Tibial nerve (tissue), 4 donors: Measurements from ENCODE around the gene PHACTR4. TPM values are rescaled to one million over a fixed set of nuclear protein-coding genes. Genes with fewer than 3 reads are reported as not detected.
A peak's percentile ranks its signal among the peaks of the same experiment; 100 is the strongest.
"Not testable (repeated sequence)": the region's sequence is repeated elsewhere in the genome, so short reads cannot be mapped to it uniquely, and the experiment has no call there.

Experiments used
- DNase-seq, 2 donors: peaks; one replicate each; pipeline ENCODE4 v3.0.0-alpha.2; 2019; ENCODE audit warnings: low spot score in 2 of 2
- H3K27ac ChIP-seq, 4 donors: fragments of 200-600 bp; sonication (generic) in 3 of 4; one replicate each; pipeline ENCODE4 v1.5.1; 2017 to 2019; ENCODE audit warnings: mild to moderate bottlenecking in 1 of 4
- H3K27me3 ChIP-seq, 2 donors: fragments of 200-600 bp; sonication (generic) in 1 of 2; one replicate each; pipeline versions ENCODE4 v1.5.1 to v1.6.0; 2017 to 2019
- H3K36me3 ChIP-seq, 3 donors: fragments of 200-600 bp; sonication (generic); one replicate each; pipeline ENCODE4 v1.5.1; 2018 to 2019
- H3K4me1 ChIP-seq, 4 donors: fragments of 200-600 bp; sonication (generic) in 3 of 4; one replicate each; pipeline ENCODE4 v1.5.1; 2017 to 2019
- H3K4me3 ChIP-seq, 4 donors: fragments of 200-600 bp; sonication (generic) in 3 of 4; one replicate each; pipeline ENCODE4 v1.5.1; 2017 to 2019; ENCODE audit warnings: mild to moderate bottlenecking in 1 of 4, moderate library complexity in 1 of 4
- H3K9me3 ChIP-seq, 4 donors: fragments of 200-600 bp; sonication (generic) in 3 of 4; one replicate each; pipeline ENCODE4 v1.5.1; 2017 to 2019
- CTCF ChIP-seq, 5 experiments: fragments of 200-600 bp in 3 of 5; fragments of 450-650 bp in 2 of 5; sonication (generic) in 3 of 5; IDR thresholded peaks; one replicate each; pipeline ENCODE4 v1.5.1; 2016 to 2019; ENCODE audit warnings: antibody characterized with exemption in 5 of 5, mild to moderate bottlenecking in 3 of 5, moderate library complexity in 2 of 5
- EP300 ChIP-seq, 2 donors: sonication (generic); formaldehyde crosslinking; IDR thresholded peaks; one replicate each; pipeline ENCODE4 v1.6.1; 2017; ENCODE audit warnings: antibody characterized with exemption in 2 of 2, mild to moderate bottlenecking in 1 of 2
- POLR2A ChIP-seq, 2 donors: fragments of 450-650 bp; IDR thresholded peaks; one replicate each; pipeline ENCODE4 v1.6.1; 2017; ENCODE audit warnings: antibody characterized with exemption in 2 of 2, mild to moderate bottlenecking in 2 of 2, moderate library complexity in 2 of 2
- WGBS, 2 donors: methylation state at CpG; one replicate each; pipeline ENCODE4 v1.1.5; 2018; 5-methylcytosine and 5-hydroxymethylcytosine counted together
- total RNA-seq, 4 donors: library from RNA; depleted of rRNA; stranded (reverse); fragments of >200 nt; gene quantifications; one replicate each; pipeline ENCODE4 v1.1.0, GENCODE V29; 2016

PHACTR4 gene
- total RNA-seq, 4 donors from 2014 or later: 25.1 to 38.7 (median 33.6) TPM

GRCh38 chr1:28371010-28371377, 1.5 kb downstream of the PHACTR4 start:
- 80% methylated on average over 5 of the region's 5 CpGs for WGBS, 2 donors
- TF ChIP-seq EP300 (IDR thresholded peaks at IDR 0.05) (no peak), POLR2A (IDR thresholded peaks at IDR 0.05) (no peak), CTCF (IDR thresholded peaks at IDR 0.05) (no peak)
- Histone ChIP-seq H3K4me1 (peaks cover 0 to 39% (median 7%) of the 10 kb centered on the region in 4 donors), H3K36me3 (no peaks in the 10 kb centered on the region), H3K4me3 (peak overlapping the region in 1 of 4 donors; percentile 95), H3K9me3 (no peaks in the 10 kb centered on the region), H3K27ac (no peak overlapping the region), H3K27me3 (no peaks in the 10 kb centered on the region)
- DNase-seq: no peak

- H3K9me3 ChIP-seq, DNase-seq, H3K36me3 ChIP-seq, H3K27me3 ChIP-seq, H3K27ac ChIP-seq, H3K4me3 ChIP-seq: not testable (repeated sequence)
- H3K4me1 ChIP-seq: peaks cover 0 to 39% (median 9%) of the 10 kb centered on the region in 4 donors
- WGBS, 2 donors: 77 to 83% methylated on average over 7 of the region's 7 CpGs
Measured at GRCh38 chr1:28373450-28373849, 3.9 kb downstream of the PHACTR4 start.

- WGBS, 2 donors: 78 to 79% methylated on average over 2 of the region's 2 CpGs
- no peaks in the 10 kb centered on the region for H3K9me3 ChIP-seq
- H3K27ac ChIP-seq: no peak overlapping the region
- no peaks in the 10 kb centered on the region for H3K36me3 ChIP-seq
- no peak for DNase-seq
- no peak overlapping the region for H3K4me3 ChIP-seq
- H3K4me1 ChIP-seq: peaks cover 0 to 34% (median 9%) of the 10 kb centered on the region in 4 donors
- H3K27me3 ChIP-seq: no peaks in the 10 kb centered on the region
- no peak for TF ChIP-seq POLR2A (IDR thresholded peaks at IDR 0.05)
- TF ChIP-seq CTCF (IDR thresholded peaks at IDR 0.05): no peak
- TF ChIP-seq EP300 (IDR thresholded peaks at IDR 0.05): no peak
Measured at GRCh38 chr1:28374297-28374696, 4.8 kb downstream of the PHACTR4 start.

- not testable (repeated sequence) for H3K4me3 ChIP-seq, H3K36me3 ChIP-seq, H3K27ac ChIP-seq, DNase-seq, H3K9me3 ChIP-seq, H3K27me3 ChIP-seq
- 93 to 94% methylated on average over 11 of the region's 11 CpGs for WGBS, 2 donors
- H3K4me1 ChIP-seq: peaks cover 0 to 30% (median 9%) of the 10 kb centered on the region in 4 donors
Measured at GRCh38 chr1:28375598-28375997, 6.1 kb downstream of the PHACTR4 start.

- not testable (repeated sequence) for H3K27me3 ChIP-seq, H3K9me3 ChIP-seq, DNase-seq, H3K36me3 ChIP-seq, H3K4me3 ChIP-seq, H3K27ac ChIP-seq
- peaks cover 0 to 24% (median 6%) of the 10 kb centered on the region in 4 donors for H3K4me1 ChIP-seq
- 96 to 98% methylated on average over 2 of the region's 2 CpGs for WGBS, 2 donors
Measured at GRCh38 chr1:28376195-28376594, 6.7 kb downstream of the PHACTR4 start.

GRCh38 chr1:28378906-28379305, 9.4 kb downstream of the PHACTR4 start:
- peaks cover 0 to 8% (median 2%) of the 10 kb centered on the region in 4 donors for H3K4me1 ChIP-seq
- no peaks in the 10 kb centered on the region for H3K9me3 ChIP-seq
- no peak overlapping the region for H3K27ac ChIP-seq
- no peak for DNase-seq
- H3K4me3 ChIP-seq: no peak overlapping the region
- H3K27me3 ChIP-seq: no peaks in the 10 kb centered on the region
- 95 to 99% methylated on average over 5 of the region's 5 CpGs for WGBS, 2 donors
- H3K36me3 ChIP-seq: no peaks in the 10 kb centered on the region
- no peak for TF ChIP-seq CTCF (IDR thresholded peaks at IDR 0.05)
- no peak for TF ChIP-seq POLR2A (IDR thresholded peaks at IDR 0.05)
- no peak for TF ChIP-seq EP300 (IDR thresholded peaks at IDR 0.05)

GRCh38 chr1:28380394-28380793, 10.9 kb downstream of the PHACTR4 start:
- TF ChIP-seq POLR2A (IDR thresholded peaks at IDR 0.05): no peak
- no peak for TF ChIP-seq EP300 (IDR thresholded peaks at IDR 0.05)
- no peak for TF ChIP-seq CTCF (IDR thresholded peaks at IDR 0.05)
- no peak overlapping the region for H3K27ac ChIP-seq
- 72 to 74% methylated on average over 1 of the region's 1 CpG for WGBS, 2 donors

GRCh38 chr1:28383785-28384184, 14.2 kb downstream of the PHACTR4 start:
- DNase-seq, H3K9me3 ChIP-seq, H3K4me3 ChIP-seq, H3K27ac ChIP-seq, H3K27me3 ChIP-seq, H3K36me3 ChIP-seq, H3K4me1 ChIP-seq: not testable (repeated sequence)
- 96 to 98% methylated on average over 4 of the region's 4 CpGs for WGBS, 2 donors

More at GRCh38 chr1:28380394-28380793, 10.9 kb downstream of the PHACTR4 start:
- Histone ChIP-seq H3K4me3 (no peak overlapping the region), H3K27me3 (no peaks in the 10 kb centered on the region), H3K4me1 (peaks cover 0 to 4% (median 0%) of the 10 kb centered on the region in 4 donors), H3K9me3 (no peaks in the 10 kb centered on the region), H3K36me3 (no peaks in the 10 kb centered on the region)
- no peak for DNase-seq
